NOMO-1 treated with dmso at 0.1 percent for 144 hours (cell line): ENCODE data around the gene EIPR1.

Experiments used
- DNase-seq: peaks from one replicate; lab custom pipeline; 2025; ENCODE audit not compliant: unreplicated experiment; lab: John Stamatoyannopoulos, UW

The EIPR1 gene

GRCh38 chr2:3309496-3310355, 67.9 kb downstream of the EIPR1 start:
- DNase-seq, result no peak

DNA sequence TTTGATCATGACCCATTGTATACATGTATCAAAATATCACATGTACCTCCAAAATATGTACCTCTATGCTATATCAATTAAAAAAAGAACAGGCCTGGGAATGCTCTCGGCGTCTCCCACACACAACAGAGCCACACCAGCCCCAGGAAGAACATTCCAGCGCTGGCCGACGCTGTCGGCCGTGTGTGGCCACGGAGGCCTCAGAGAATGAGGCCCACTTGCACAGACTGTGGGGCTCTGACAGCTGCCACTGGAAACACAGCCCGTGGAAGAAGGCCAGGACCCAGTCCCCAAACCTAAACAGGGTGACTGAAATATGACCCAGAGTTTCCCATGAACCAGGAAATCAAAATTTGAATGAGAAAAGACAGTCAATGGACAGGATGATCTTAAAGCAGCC, 69.7 kb downstream of the EIPR1 start:
- DNase-seq, result no peak

- DNase-seq, result no peak
Observed at GRCh38 chr2:3307236-3307635, 70.4 kb downstream of the EIPR1 start.

DNA sequence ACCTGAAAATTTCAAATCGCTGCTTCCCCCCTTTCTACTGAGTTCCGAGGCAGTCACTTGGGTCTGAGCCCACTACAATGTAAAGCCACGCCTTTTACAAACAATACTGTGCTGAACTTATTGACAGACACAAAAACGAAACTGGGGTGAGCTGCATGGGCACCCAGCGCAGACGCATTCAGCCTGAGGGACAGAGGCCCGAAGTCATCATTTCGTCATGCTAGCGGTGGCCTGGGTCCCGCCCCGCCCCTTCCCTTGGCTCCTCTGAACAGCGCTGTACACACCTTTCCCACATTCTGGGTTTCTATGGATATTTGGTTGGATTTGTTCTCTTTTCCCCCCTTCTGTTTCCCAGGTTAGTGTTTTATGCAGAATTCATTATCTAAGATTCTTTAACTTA, 71.7 kb downstream of the EIPR1 start:
- no peak for DNase-seq

- DNase-seq, result no peak
Observed at GRCh38 chr2:3305431-3305830, 72.2 kb downstream of the EIPR1 start.

- DNase-seq, result no peak
Observed at GRCh38 chr2:3303583-3304406, 73.8 kb downstream of the EIPR1 start.

DNA sequence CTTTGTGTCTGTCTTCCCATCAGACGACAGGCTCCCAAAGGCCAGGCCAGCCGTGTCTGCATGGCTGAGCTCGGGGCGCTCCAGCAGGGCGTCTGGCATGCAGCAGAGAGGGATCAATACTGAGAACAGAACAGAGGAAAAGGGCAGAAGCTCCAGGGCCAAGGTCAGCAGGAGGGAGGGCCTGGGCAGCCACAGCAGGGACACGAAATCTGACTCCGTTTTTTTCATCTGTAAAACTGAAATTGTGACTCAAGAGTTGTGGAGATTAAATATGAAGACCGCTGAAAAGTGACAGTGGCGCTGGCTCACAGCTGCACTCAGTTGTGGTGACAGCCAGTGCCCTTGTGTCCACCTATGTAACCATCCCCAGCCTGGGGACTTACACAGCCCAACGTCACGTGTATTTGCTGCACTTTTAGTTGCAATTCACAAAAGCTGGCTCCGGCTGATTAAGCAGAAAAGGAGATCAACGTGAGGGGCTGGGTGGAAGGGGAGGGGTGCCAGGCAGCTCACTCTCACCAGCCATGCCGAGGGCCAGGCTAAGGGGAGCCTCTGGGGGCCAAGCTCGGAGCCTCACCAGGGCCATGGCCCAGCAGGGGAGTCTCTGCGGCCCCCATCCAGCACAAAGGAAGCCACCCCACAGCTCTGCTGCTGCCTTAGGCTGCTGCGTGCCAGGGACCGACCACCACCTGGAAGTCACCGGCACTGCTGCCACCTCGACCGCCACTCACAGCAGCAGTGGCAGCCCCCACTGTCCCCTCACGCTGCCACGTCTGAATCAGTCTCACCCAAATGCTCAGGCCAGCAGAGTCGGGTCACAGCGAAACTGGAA, 74.7 kb downstream of the EIPR1 start:
- no peak for DNase-seq

- DNase-seq, result no peak
Observed at GRCh38 chr2:3302421-3302750, 75.2 kb downstream of the EIPR1 start.

GRCh38 chr2:3301001-3301400, 76.6 kb downstream of the EIPR1 start:
- DNase-seq, result no peak

DNA sequence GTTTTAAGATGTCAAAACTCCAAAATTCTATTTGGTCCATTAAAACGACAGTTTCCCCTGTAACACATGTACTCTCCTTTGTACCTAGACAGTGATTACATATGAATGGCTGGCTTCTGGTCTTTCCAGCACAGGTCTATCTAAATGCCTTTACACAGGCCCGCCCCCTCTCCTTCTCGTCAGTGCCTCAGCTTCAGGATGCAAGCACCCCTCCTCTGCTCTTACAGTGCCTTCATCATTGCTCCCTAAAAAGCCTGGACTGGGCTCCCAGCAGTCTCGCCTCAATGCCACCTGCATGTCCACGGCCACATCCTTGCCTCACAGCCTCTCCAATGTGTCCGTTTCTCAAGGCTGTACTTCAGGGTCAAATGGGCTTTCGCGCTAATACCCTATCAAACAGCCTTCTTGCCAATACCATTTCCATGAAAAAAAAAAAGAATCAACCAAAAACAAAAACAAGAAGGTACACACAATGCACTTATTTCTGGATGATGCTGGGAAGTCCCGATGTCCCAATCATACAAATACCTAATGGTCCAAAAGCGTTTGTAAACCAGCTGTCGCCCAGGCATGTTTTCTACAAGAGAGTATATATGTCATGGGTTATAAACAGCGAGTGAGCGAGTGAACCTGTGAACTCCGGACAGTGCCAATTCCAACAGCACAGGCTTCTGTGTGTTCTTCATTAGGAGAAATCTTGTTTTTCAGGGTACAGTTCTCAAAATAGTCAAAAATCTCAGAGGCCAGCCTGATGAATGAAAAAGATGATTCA, 77.2 kb downstream of the EIPR1 start:
- no peak for DNase-seq

DNA sequence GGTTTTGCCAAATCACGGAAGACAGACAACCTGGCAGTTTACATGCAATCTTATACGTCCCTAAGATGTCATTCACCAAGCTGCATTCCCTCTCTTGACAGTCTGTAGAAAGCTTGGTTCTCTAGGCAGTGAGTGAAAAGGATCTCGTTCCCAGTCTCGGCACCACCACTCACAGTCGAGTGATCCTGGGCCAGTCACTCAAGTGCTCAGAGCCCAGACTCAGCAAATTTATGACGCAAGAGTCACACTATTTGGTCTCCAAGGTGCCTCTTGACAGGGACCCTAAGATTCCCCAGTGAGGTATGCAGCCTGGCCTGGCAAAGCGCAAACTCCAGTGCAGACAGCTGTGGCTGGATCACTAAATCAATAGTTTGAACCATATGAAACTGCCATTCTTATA, 77.9 kb downstream of the EIPR1 start:
- no peak for DNase-seq

DNA sequence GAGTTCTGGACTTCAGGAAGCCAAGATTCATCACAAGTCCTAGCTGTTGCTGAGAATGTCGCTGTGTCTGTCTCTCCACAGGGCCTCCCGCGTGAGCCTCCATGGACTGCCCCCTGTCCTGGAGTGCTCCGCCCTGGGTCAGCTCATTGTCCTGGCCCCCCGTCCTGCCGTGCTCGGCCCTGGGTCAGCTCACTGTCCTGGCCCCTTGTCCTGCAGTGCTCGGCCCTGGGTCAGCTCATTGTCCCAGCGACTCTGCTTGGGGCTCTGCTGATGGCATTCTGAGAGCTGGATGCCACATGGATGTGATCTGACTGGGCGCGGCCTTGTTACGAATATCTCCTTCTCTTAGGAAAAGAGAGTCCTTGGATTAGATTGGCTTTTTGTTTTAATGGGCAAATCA, 78.5 kb downstream of the EIPR1 start:
- DNase-seq, result no peak

DNA sequence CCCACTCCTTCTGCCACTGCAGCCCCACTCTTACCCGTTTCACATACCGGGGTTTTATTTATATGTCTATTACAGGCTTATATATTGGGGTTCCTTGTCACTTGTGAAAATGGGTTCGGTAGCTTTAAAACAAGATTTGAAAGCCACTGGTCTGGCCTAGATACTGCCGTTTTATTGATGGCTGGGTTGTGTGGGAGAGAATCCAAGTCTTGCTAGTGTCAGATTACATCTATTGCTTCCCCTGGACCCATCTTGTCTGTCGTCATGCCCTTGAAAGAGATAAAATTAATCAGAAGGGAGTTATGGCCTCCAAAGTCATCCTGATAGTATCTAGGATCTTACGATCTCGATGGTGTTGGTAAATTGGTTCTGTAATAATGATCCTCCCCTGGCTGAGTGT, 79.4 kb downstream of the EIPR1 start:
- no peak for DNase-seq

DNA sequence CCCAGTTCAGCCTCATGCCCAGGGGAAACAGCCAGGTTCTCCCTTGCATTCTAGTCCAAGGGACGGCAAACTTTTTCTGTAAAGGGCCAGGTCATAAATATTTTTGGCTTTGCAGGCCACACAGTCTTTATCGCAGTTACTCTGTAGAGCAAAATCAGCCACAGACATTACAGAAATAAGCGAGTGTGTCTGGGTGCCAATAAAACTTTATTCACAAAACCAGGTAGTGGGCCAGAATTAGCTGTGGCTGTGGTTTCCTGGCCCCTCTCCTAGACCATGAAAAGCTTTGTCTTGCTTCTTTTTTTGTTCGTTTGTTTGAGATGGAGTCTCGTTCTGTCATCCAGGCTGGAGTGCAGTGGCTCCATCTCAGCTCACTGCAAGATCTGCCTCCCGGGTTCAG, 80.1 kb downstream of the EIPR1 start:
- no peak for DNase-seq

DNA sequence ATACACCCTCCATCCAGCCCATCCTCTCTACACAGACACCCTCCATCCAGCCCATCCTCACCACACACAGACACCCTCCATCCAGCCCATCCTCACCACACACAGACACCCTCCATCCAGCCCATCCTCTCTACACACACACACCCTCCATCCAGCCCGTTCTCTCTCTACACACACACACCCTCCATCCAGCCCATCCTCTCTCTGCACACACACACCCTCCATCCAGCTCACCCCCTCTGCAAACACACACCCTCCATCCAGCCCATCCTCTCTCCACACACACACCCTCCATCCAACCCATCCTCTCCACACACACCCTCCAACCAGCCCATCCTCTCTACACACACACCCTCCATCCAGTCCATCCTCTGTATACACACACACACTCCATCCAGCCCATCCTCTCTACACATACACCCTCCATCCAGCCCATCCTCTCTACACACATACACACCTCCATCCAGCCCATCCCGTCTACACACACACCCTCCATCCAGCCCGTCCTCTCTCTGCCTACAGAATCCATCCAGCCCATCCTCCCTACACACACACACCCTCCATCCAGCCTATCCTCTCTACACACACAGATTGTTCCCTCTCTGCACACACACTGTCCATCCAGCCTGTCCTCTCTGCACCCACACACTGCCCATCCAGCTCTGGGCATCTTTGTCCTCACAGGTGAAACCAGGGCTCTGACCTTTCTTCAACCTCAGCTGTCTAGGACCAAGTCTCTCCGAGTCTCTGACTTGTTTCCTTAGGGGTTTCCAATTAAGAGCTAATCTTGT, 81.2 kb downstream of the EIPR1 start:
- no peak for DNase-seq

GRCh38 chr2:3294493-3294892, 83.1 kb downstream of the EIPR1 start:
- DNase-seq, result no peak

GRCh38 chr2:3294069-3294468, 83.5 kb downstream of the EIPR1 start:
- no peak for DNase-seq

DNA sequence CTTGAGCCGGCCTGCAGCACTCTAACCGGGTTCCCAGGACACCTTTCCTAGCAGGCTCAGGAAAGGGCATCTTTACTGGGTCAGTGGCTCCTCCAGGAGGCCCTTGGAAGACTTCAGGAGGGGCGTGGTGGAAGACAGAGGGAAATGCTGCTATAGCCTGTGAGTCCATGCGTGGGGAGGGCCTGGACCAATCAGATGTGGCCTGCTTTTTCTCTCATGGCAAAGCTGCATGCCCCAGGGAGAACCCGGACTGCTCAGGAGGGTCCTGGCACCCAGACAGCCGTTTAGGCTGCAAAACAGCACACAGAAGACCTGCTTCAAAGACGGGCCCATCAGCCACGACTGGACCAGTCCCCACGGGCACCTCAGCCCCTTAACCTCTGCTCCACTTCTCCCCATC, 84.4 kb downstream of the EIPR1 start:
- DNase-seq, result no peak

DNA sequence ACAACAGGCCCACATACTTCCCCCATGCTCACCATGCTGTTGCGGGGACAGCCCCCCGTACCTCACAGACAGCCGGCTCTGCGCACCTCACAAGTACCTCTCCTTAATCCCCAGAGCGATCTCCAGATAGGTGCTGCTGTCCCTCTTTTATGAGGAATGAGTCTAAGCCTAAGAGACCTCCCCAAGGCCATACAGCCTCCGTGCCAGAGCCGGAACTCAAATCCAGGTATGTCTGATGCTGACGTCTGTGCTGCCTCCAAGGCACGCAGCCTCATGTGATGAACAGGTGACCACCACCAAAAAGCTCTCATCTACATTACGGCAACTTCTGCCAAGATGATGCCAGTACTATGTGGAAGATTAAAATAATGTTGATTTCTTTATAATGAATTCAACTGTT, 85.2 kb downstream of the EIPR1 start:
- DNase-seq, result no peak

- DNase-seq, result no peak
Observed at GRCh38 chr2:3291750-3292149, 85.9 kb downstream of the EIPR1 start.
